HG02571 (cell line): ENCODE data around the gene ING3.

ENCODE experiments used
- ATAC-seq: cut with Tn5 transposase; IDR thresholded peaks from one replicate; pipeline ENCODE4 v1.9.1; 2021; ENCODE audit warnings: mild to moderate bottlenecking, moderate library complexity; ENCODE audit not compliant: unreplicated experiment

The ING3 gene

GRCh38 chr7:120988591-120989256 is 38.1 kb downstream of the ING3 start, which contains the start of gene CPED1:
Gene CPED1, plus strand, starts transcription at chr7:120988711. Its CDS starts 911 bp downstream, at chr7:120989622.
- ATAC-seq = peak; percentile 61

- no peak for ATAC-seq
Observed at GRCh38 chr7:120989257-120990220, 39.0 kb downstream of the ING3 start.

GRCh38 chr7:120990468-120991118 is 40.0 kb downstream of the ING3 start:
- no peak for ATAC-seq

GRCh38 chr7:120991161-120991560 is 40.6 kb downstream of the ING3 start:
- no peak for ATAC-seq

GRCh38 chr7:120991581-120991980 is 41.0 kb downstream of the ING3 start:
- ATAC-seq = no peak

GRCh38 chr7:120992272-120992964 is 41.8 kb downstream of the ING3 start:
- no peak for ATAC-seq

- ATAC-seq = no peak
Observed at GRCh38 chr7:120992965-120993494, 42.5 kb downstream of the ING3 start.

- ATAC-seq = no peak
Observed at GRCh38 chr7:120993553-120994191, 43.1 kb downstream of the ING3 start.

GRCh38 chr7:120994512-120995410 is 44.2 kb downstream of the ING3 start:
- ATAC-seq = no peak

GRCh38 chr7:120995654-120996053 is 45.1 kb downstream of the ING3 start:
- ATAC-seq = no peak

GRCh38 chr7:120996333-120996987 is 45.9 kb downstream of the ING3 start:
- no peak for ATAC-seq

- no peak for ATAC-seq
Observed at GRCh38 chr7:120996988-120997345, 46.4 kb downstream of the ING3 start.

- no peak for ATAC-seq
Observed at GRCh38 chr7:120997882-120998474, 47.4 kb downstream of the ING3 start.

GRCh38 chr7:120998520-120998919 is 47.9 kb downstream of the ING3 start:
- no peak for ATAC-seq

- no peak for ATAC-seq
Observed at GRCh38 chr7:120998996-120999565, 48.5 kb downstream of the ING3 start.

GRCh38 chr7:121000081-121000983 is 49.8 kb downstream of the ING3 start:
- no peak for ATAC-seq
